Astrocyte (in vitro differentiated cells and primary cell): ENCODE data around the gene CAPN9. TPM values are rescaled to one million over a fixed set of nuclear protein-coding genes. Genes with fewer than 3 reads are reported as not detected.

Experiments used
- DNase-seq: peaks from one replicate; pipeline ENCODE4 v3.0.0-alpha.2; 2010; ENCODE audit warnings: low read depth
- FAIRE-seq: peaks from 2 replicates; lab custom pipeline; 2011; peaks lifted over from hg19 to GRCh38; lab: Jason Lieb, UNC
- H2AFZ ChIP-seq: 2 replicates; pipeline ENCODE4 v1.6.0; 2012; ENCODE audit warnings: low read depth, low read length, inconsistent platforms
- H3K27ac ChIP-seq: 2 replicates; pipeline ENCODE4 v1.5.1; 2011; ENCODE audit warnings: low read depth, low read length, inconsistent platforms
- H3K27me3 ChIP-seq: 2 replicates; pipeline ENCODE4 v1.6.0; 2011; ENCODE audit warnings: low read length, inconsistent platforms; ENCODE audit not compliant: insufficient read depth
- H3K36me3 ChIP-seq: 2 replicates; pipeline ENCODE4 v1.5.1; 2011; ENCODE audit warnings: low read length, inconsistent platforms; ENCODE audit not compliant: insufficient read depth
- H3K4me1 ChIP-seq: 2 replicates; pipeline ENCODE4 v1.5.1; 2011; ENCODE audit warnings: low read length, inconsistent platforms; ENCODE audit not compliant: insufficient read depth
- H3K4me2 ChIP-seq: 2 replicates; pipeline ENCODE4 v1.6.0; 2012; ENCODE audit warnings: low read length, inconsistent platforms
- H3K4me3 ChIP-seq: 2 replicates; pipeline ENCODE4 v1.5.1; 2011; ENCODE audit warnings: low read depth, mild to moderate bottlenecking, low read length, inconsistent platforms; ENCODE audit not compliant: insufficient read depth
- H3K79me2 ChIP-seq: 2 replicates; pipeline ENCODE4 v1.6.0; 2012; ENCODE audit warnings: mild to moderate bottlenecking, low read length, inconsistent platforms; ENCODE audit not compliant: insufficient read depth
- H3K9ac ChIP-seq: 2 replicates; pipeline ENCODE4 v1.6.0; 2012; ENCODE audit warnings: mild to moderate bottlenecking, low read length, inconsistent platforms
- H3K9me3 ChIP-seq: 2 replicates; pipeline ENCODE4 v1.5.1; 2012; ENCODE audit warnings: low read depth, mild to moderate bottlenecking, low read length, inconsistent platforms; ENCODE audit not compliant: insufficient read depth
- H4K20me1 ChIP-seq: 2 replicates; pipeline ENCODE4 v1.6.0; 2012; ENCODE audit warnings: low read length, inconsistent platforms; ENCODE audit not compliant: insufficient read depth
- H3K27ac Mint-ChIP-seq: one replicate; pipeline ENCODE4 v1.8.0; 2021; ENCODE audit warnings: mild to moderate bottlenecking, mixed read lengths; ENCODE audit not compliant: unreplicated experiment
- H3K27me3 Mint-ChIP-seq: one replicate; pipeline ENCODE4 v1.8.0; 2021; ENCODE audit warnings: low read depth, mixed read lengths; ENCODE audit not compliant: unreplicated experiment
- H3K36me3 Mint-ChIP-seq: one replicate; pipeline ENCODE4 v1.8.0; 2021; ENCODE audit warnings: low read depth, mixed read lengths; ENCODE audit not compliant: unreplicated experiment
- H3K4me1 Mint-ChIP-seq: one replicate; pipeline ENCODE4 v1.8.0; 2021; ENCODE audit warnings: low read depth, mixed read lengths; ENCODE audit not compliant: unreplicated experiment
- H3K4me3 Mint-ChIP-seq: one replicate; pipeline ENCODE4 v1.8.0; 2021; ENCODE audit warnings: mild to moderate bottlenecking, moderate library complexity, mixed read lengths; ENCODE audit not compliant: unreplicated experiment
- H3K9me3 Mint-ChIP-seq: one replicate; pipeline ENCODE4 v1.8.0; 2021; ENCODE audit warnings: mild to moderate bottlenecking, mixed read lengths; ENCODE audit not compliant: unreplicated experiment
- CTCF ChIP-seq: IDR thresholded peaks from 2 replicates; pipeline ENCODE4 v1.5.1; 2011; ENCODE audit warnings: low read depth, mild to moderate bottlenecking, inconsistent platforms, low read length, moderate library complexity; ENCODE audit not compliant: insufficient read depth
- EZH2 ChIP-seq: IDR thresholded peaks from 2 replicates; pipeline ENCODE4 v1.6.1; 2012; ENCODE audit warnings: mild to moderate bottlenecking, low read length, inconsistent platforms; ENCODE audit not compliant: insufficient read depth
- total RNA-seq: library from RNA; stranded (reverse); gene quantifications from 2 replicates; pipeline ENCODE4 v1.2.1, GENCODE V29; 2021

CAPN9 gene
- total RNA-seq, 1 donor from 2014 or later = not detected

- H4K20me1 ChIP-seq = no peaks in the 10 kb centered on the region
- no peaks in the 10 kb centered on the region for H3K9me3 ChIP-seq
- H3K27me3 ChIP-seq = peaks cover 2% of the 10 kb centered on the region
- no peak for DNase-seq
- no peak overlapping the region for H3K4me3 ChIP-seq
- no peak overlapping the region for H3K9ac ChIP-seq
- H3K27ac ChIP-seq = no peak overlapping the region
- H3K36me3 Mint-ChIP-seq = peaks cover 3% of the 10 kb centered on the region
- no peak overlapping the region for H3K4me3 Mint-ChIP-seq
- no peak overlapping the region for H3K4me2 ChIP-seq
- no peak for TF ChIP-seq EZH2
- TF ChIP-seq CTCF = no peak
- H3K27me3 Mint-ChIP-seq = no peaks in the 10 kb centered on the region
- H3K36me3 ChIP-seq = no peaks in the 10 kb centered on the region
- H3K4me1 ChIP-seq = no peaks in the 10 kb centered on the region
- no peaks in the 10 kb centered on the region for H3K79me2 ChIP-seq
- H3K27ac Mint-ChIP-seq = no peak overlapping the region
- no peak overlapping the region for H2AFZ ChIP-seq
- no peak for FAIRE-seq
- peaks cover 7% of the 10 kb centered on the region for H3K9me3 Mint-ChIP-seq
- peaks cover 2% of the 10 kb centered on the region for H3K4me1 Mint-ChIP-seq
Observed at GRCh38 chr1:230809256-230809990, 62.2 kb downstream of the CAPN9 start.

- no peaks in the 10 kb centered on the region for H3K9me3 ChIP-seq
- H3K27me3 ChIP-seq = no peaks in the 10 kb centered on the region
- H3K27ac Mint-ChIP-seq = no peak overlapping the region
Observed at GRCh38 chr1:230812568-230812967, 65.4 kb downstream of the CAPN9 start.

More at GRCh38 chr1:230812568-230812967, 65.4 kb downstream of the CAPN9 start:
- no peak for TF ChIP-seq CTCF
- TF ChIP-seq EZH2 = no peak
- Histone ChIP-seq H3K79me2 (no peaks in the 10 kb centered on the region), H2AFZ (no peak overlapping the region), H3K27ac (no peak overlapping the region), H3K36me3 (no peaks in the 10 kb centered on the region), H3K9ac (no peak overlapping the region), H3K4me1 (no peaks in the 10 kb centered on the region), H3K4me3 (no peak overlapping the region), H4K20me1 (no peaks in the 10 kb centered on the region), H3K4me2 (no peak overlapping the region)
- DNase-seq = no peak
- no peaks in the 10 kb centered on the region for H3K4me1 Mint-ChIP-seq
- no peak overlapping the region for H3K4me3 Mint-ChIP-seq
- no peaks in the 10 kb centered on the region for H3K27me3 Mint-ChIP-seq
- H3K36me3 Mint-ChIP-seq = peaks cover 6% of the 10 kb centered on the region
- no peak for FAIRE-seq
- peaks cover 7% of the 10 kb centered on the region for H3K9me3 Mint-ChIP-seq
